Astrocyte (in vitro differentiated cells and primary cell): ENCODE measurements around the gene CPED1.

Experiments
- CTCF ChIP-seq: IDR thresholded peaks from 2 replicates; pipeline ENCODE4 v1.5.1; 2011; ENCODE audit warnings: low read depth, mild to moderate bottlenecking, inconsistent platforms, low read length, moderate library complexity; ENCODE audit not compliant: insufficient read depth
- EZH2 ChIP-seq: IDR thresholded peaks from 2 replicates; pipeline ENCODE4 v1.6.1; 2012; ENCODE audit warnings: mild to moderate bottlenecking, low read length, inconsistent platforms; ENCODE audit not compliant: insufficient read depth

- TF ChIP-seq EZH2 = no peak
- no peak for TF ChIP-seq CTCF
Observed at GRCh38 chr7:121020249-121020988, 31.9 kb downstream of the CPED1 start.
